Frontal cortex (tissue), 4 donors: ENCODE results near the gene ZNF350. TPM values are rescaled to one million over a fixed set of nuclear protein-coding genes. Genes with fewer than 3 reads are reported as not detected.
"Not testable (repeated sequence)": the region's sequence is repeated elsewhere in the genome, so short reads cannot be mapped to it uniquely, and the experiment has no call there.

ENCODE experiments used
- DNase-seq, 2 donors: peaks; one replicate each; pipeline ENCODE4 v3.0.0; 2012; ENCODE audit warnings: low spot score in 2 of 2
- FAIRE-seq: peaks from 2 replicates; lab custom pipeline; 2012; peaks lifted over from hg19 to GRCh38; lab: Jason Lieb, UNC
- total RNA-seq: library from RNA; depleted of rRNA; stranded (reverse); fragments of >200 nt; gene quantifications from one replicate; pipeline ENCODE4 v1.2.3, GENCODE V29; 2014
- donor health status: control.
- donor health status: control.
- donor health status: control.

ZNF350 gene
- total RNA-seq, 1 donor from 2014 or later = 20.8 TPM

DNA sequence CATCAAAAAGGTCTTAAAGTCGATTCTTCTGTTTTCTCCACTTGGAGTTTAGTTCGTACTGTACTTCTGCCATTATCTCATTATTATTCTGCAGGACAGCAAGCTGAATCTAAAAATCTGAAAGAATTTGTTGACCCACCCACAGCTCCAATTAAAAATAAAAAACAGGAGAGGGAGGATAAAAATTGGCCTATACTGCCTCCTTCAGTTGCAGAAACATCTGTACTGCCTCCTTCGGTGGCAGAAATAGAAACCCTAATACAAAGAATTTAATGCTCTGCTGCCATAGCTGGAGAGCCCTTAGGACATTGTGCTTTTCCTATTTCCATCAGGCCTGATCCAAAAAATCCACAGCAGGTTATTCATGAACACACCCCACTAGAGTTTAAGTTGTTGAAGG lies 9.8 kb downstream of the ZNF350 start:
- no peak for FAIRE-seq

DNA sequence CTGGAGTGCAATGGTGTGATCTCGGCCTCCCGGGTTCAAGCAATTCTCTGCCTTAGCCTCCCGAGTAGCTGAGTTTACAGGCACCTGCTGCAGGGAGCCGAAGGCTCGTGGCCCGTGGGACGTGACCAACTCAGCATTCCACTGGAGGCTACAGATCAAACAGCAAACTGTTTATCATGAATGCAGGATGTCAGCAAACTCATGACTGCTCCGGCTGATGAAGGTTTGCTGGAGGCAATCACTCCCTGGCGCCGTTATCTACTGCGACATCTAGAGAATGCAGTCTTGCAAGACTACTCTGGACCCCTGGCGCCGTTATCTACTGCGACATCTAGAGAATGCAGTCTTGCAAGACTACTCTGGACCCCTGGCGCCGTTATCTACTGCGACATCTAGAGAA lies 10.9 kb downstream of the ZNF350 start:
- DNase-seq, FAIRE-seq: not testable (repeated sequence)

More for the DNA sequence above, 9.8 kb downstream of the ZNF350 start:
- DNase-seq = no peak

DNA sequence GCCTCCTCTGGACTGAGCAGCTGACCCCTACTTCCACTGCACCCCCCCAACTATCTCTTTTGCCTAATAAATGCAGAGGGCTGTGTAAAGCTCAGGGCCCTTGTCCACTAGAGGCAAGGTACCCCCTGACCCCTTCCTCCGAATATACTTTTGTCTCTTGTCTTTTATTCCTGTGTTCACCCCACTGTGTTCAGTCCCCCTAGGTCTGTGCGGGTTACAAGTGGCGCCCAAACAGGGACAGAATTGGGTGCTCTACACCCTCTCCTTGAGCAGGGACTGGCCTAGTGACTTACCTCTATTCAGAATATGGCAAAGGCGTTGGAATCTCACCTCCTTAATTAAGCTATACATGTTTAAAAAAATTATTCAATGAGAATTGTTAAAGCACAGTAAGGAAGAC lies 15.0 kb downstream of the ZNF350 start:
- DNase-seq = no peak
- no peak for FAIRE-seq

DNA sequence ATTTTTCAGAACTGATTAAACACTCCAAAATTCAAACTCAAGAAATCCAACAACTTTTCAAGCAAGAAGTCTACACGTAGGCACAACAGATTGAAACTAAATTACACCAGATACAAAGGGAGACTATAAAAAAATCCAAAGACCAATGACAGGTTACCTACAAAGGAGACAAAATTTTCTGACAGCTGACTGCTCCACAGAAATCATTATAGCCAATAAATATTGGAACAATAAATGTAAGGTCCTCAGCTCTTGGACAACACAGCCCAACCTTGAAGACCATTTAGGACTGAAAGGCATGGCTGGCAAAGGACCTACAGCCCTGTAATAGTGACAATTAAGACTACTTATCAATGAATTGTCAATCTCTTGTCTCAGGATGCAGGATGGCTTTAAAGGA lies 15.9 kb downstream of the ZNF350 start:
- FAIRE-seq = no peak
- no peak for DNase-seq

DNA sequence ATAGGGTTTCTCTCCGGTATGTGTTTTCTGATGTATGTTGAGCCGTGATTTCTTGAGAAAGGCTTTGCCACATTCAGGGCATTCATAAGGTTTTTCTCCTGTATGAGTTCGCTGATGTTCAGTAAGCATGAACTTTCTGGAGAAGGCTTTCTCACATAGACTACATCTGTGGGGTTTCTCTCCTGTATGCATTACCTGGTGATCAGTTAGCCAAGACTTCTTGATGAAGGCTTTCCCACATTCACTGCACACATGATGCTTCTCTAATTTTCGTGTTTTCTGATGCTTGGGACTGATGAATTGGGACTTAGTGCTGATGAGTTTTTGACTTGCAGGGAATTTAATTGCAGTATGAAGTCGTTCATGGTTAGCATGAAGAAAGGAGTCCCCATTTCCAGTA lies 21.1 kb downstream of the ZNF350 start:
- DNase-seq (no peak), FAIRE-seq (no peak)

DNA sequence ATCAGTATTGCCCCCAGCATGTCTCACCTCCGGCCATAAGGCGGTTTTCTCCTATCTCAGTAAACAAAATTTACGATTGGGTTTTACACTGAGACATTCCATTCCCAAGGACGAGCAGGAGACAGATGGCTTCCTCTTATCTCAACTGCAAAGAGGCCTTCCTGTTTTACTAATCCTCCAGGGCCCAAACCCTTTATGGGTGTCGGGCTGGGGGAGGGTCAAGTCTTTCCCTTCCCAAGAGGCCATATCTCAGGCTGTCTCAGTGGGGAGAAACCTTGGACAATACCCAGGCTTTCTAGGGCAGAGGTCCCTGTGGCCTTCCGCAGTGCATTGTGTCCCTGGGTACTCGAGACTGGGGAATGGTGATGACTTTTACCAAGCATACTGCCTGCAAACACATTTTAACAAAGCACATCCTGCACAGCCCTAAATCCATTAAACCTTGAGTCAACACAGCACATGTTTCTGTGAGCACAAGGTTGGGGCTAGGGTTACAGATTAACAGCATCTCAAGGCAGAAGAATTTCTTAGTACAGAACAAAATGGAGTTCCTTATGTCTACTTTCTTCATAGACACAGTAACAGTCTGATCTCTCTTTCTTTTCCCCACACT lies 25.9 kb downstream of the ZNF350 start:
- not testable (repeated sequence) for FAIRE-seq, DNase-seq

DNA sequence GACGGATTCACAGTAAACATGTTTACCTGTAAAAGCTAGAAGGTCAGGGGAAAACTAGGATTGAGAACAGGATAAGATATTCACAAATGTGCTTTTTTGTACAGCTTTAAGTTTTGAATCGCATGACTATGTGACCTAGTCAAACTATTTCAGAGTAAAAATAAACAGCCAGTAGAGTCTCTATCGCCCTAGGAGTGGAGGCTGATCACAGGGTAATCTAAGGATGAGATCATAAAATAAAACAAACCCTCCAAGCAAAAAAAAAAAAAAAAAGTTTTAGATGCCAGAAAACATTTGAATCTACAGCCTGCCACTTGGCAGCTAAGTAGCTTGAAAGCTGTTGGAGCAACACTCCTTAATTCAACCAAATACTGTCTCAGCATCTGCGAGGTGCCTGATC lies 26.8 kb downstream of the ZNF350 start:
- no peak for FAIRE-seq
- DNase-seq = no peak

DNA sequence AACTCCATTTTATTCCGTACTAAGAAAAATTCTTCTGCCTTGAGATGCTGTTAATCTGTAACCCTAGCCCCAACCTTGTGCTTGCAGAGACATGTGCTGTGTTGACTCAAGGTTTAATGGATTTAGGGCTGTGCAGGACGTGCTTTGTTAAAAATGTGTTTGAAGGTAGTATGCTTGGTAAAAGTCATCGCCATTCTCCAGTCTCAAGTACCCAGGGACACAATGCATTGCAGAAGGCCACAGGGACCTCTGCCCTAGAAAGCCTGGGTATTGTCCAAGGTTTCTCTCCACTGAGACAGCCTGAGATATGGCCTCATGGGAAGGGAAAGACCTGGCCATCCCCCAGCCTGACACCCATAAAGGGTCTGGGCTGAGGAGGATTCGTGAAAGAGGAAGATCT lies 28.8 kb downstream of the ZNF350 start:
- FAIRE-seq, DNase-seq: not testable (repeated sequence)

DNA sequence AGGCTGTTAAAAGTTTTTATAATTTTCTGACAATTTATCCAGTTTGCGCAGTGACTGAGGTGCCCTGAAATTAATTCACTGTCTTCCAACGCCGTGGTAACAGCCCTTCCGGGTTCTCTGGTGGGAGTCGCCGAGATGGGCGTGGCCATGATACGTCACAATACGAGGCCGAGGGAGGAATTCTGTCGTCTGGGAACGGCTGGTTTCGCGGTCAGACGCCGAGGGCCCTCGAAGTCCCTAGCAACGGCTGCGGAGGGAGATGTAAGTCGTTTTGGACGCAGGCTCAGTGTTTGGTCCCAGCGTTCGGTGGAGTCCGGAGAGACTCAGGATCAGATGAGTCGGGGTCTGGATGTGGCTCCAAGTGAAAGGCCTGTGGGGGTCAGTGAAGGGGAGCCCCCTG lies 37.7 kb downstream of the ZNF350 start:
- DNase-seq (peak; percentile 31 to 38), FAIRE-seq (no peak)

DNA sequence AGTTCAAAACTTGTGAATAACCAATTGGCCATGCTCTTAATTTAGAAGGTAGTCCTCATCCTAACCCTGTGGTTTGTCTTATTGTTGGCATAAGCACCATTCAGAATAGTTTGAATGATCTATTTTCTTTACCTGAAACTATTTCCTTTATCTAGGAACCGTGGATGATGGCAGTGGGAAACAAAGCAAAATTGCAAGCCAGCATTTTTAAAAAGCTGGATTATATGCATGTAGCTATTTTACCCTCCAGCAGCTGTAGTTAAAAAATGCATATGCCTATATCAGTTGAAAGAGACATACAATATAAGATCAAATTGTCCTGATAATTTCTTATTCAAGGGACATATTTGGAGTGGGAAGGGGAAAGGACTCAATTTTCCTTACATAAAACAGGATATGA lies 40.0 kb downstream of the ZNF350 start:
- FAIRE-seq (no peak), DNase-seq (no peak)

DNA sequence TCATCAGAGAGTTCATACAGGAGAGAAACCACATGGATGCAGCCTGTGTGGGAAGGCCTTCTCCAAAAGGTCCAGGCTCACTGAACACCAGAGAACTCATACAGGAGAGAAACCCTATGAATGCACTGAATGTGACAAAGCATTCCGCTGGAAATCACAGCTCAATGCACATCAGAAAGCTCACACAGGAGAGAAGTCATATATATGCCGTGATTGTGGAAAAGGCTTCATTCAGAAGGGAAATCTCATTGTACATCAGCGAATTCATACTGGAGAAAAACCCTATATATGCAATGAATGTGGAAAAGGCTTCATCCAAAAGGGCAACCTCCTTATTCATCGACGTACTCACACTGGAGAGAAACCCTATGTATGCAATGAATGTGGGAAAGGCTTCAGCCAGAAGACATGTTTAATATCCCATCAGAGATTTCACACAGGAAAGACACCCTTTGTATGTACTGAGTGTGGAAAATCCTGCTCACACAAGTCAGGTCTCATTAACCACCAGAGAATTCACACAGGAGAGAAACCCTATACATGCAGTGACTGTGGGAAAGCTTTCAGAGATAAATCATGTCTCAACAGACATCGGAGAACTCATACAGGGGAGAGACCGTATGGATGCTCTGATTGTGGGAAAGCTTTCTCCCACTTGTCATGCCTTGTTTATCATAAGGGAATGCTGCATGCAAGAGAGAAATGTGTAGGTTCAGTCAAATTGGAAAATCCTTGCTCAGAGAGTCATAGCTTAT lies 41.7 kb downstream of the ZNF350 start:
- FAIRE-seq = no peak

DNA sequence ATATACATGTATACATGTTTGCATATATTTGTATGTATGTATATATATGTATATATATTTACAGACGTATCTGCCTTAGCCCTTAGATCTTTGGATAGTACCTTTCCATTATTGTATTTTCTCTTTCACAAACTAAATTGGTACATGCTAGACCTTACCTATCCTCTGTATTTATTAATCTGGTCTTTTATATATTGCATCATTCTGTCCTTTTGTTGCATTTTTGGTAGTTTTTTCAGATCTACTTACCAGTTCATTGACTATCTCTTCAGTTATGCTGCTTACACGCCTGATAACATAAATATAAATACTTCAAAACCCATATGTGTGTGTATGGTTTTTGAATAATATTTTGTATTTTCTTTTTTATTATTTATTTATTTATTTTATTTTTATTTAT lies 47.7 kb downstream of the ZNF350 start:
- no peak for FAIRE-seq
- no peak for DNase-seq

More for the DNA sequence above, 41.7 kb downstream of the ZNF350 start:
- DNase-seq = no peak

DNA sequence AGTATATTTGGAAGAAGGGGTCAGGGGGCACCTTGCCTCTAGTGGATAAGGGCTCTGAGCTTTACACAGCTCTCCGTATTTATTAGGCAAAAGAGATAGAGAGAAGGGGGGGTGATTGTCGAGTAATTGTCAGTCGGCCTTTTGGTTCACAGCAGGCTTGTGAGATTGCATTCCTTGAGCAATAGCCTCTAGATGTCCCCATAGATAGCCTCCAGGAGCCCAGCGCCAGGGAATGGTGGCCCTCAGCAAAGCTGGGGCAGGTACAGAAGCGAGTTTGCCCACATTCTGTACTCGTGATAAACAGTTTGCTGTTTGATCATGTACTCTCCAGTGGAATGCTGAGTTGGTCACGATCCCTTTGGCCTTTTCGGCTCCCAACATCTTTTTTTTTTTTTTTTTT lies 54.7 kb downstream of the ZNF350 start:
- no peak for DNase-seq
- FAIRE-seq = no peak

DNA sequence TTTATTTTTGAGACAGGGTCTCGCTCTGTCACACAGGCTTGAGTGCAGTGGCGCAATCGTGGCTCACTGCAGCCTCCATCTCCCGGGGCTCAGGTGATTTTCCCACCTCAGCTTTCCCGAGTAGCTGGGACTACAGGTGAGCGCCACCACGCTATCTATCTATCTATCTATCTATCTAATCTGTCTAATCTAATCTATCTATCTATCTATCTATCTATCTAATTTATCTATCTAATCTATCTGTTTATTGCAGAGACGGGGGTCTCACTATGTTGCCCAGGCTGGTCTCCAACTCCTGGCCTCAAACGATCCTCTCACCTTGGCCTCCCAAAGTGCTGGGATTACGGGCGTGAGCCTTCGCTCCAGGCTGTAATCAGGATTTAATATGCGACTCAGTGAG lies 58.8 kb downstream of the ZNF350 start:
- no peak for DNase-seq
- FAIRE-seq = no peak

DNA sequence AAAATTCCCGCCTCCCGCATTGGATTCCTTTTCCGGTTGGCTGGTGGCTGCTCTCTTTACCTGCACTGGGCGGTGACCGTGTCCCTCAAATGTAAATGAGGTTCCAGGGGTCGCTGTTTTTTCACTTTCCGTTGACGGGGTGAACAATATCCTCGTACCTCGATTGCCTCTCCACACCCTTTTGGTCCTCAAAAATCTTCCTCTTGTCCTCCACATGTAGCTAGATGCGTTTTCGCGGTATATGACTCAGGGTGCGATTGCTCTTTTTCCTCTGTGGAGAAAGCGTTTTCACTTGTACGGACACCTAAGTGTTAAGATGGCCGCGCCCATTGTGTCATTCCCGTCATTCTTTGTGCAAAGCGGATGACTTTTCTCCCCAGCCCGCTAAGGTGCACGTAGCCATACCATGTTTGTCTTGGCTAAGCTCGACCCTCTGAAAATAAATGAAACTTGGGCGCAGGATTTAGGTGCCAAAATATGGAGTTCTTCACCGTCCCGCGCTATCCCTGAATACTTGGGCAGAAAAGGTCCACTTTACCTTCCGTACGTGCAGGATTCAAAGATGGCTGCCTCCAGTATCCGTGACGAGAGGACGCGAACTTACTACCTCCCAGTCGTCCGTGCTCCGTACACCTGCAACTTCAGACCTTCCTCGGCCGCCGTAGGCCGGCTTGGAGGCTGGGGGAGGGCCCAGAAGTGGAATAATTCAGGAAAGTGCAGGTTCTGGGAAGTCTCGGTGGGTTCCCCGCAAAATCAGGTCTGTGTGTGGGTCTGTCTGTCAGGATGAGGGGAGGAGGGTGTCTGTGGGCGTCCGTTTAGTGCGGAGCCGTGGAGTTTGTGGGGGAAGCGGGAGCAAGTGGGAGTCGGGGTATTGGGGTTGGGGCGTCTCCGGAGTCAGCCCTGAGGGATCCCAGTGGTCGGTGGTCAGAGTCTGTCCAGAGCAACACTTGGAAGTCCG lies 59.6 kb downstream of the ZNF350 start, which contains the start of gene ZNF613:
Gene ZNF613, plus strand, starts transcription at position 689 of the 958 bp plus-strand sequence. CDS start 8,749 bp downstream, outside the sequence.
- DNase-seq (peak; percentile 60 to 80), FAIRE-seq (no peak)

DNA sequence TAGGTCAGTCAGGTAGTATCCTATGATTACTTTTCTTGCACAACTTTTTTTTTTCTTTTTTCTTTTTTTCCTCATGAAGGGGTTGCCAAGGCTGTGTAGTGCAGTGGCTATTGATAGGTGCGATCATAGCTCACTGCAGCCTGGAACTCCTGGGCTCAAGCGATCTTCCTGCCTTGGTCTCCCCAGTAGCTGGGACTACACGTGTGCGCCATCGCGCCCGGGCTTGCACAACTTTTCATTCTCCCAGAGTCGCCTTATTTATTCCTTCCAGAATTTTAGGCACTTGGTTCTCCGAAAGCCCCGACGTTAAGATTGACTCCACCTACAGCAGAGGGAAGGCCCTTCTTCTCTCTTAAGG lies 60.2 kb downstream of the ZNF350 start:
- FAIRE-seq (no peak), DNase-seq (no peak)

DNA sequence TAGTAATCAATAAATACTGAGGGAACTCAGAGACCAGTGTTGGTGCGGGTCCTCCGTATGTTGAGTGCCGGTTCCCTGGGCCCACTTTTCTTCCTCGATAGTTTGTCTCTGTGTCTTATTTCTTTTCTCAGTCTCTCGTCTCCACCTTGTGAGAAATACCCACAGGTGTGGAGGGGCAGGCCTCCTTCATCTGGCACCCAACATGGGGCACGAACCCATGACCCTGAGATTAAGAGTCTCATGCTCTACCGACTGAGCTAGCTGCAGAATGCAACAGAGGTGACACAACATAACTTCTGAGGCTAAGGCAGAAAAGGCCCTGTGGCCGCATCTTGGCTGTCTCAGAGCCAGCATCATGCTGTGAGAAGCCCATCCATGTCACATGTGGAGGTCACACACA lies 64.7 kb downstream of the ZNF350 start:
- DNase-seq = no peak
- FAIRE-seq = no peak

DNA sequence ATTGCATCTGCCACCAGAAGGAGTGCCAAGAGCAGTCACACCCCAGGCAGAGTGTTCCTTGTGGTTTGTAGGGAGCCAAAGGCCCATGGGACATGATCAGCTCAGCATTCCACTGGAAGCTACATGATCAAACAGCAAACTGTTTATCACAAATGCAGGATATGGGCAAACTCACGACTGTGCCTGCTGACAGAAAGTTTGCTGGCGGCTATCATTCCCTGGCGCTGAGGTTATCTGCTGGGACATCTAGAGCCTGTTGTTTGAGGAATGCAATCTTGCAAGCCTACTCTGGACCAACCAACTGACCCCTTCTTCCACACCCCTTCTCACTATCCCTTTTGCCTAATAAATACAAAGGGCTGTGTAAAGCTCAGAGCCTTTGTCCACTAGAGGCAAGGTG lies 67.0 kb downstream of the ZNF350 start:
- DNase-seq (no peak), FAIRE-seq (no peak)

DNA sequence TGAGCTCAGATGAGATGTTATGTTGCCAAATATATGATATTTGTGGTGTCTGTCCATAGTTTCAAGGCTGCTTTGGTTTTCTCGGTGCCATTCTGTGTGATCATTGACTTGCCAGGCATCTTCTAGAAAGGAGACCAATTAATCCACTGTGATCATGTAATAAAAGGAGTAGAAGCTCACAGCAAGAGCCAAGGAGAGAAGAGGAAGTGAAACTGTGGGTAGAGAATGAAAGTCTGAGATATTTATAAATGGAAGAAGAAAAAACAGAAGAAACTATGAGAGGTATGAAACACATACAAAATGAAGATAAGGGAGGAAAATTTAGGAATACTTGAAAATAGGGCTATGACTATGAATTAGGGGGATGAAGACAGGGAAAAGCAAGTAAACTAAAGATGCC lies 70.5 kb downstream of the ZNF350 start:
- FAIRE-seq = no peak
- no peak for DNase-seq

DNA sequence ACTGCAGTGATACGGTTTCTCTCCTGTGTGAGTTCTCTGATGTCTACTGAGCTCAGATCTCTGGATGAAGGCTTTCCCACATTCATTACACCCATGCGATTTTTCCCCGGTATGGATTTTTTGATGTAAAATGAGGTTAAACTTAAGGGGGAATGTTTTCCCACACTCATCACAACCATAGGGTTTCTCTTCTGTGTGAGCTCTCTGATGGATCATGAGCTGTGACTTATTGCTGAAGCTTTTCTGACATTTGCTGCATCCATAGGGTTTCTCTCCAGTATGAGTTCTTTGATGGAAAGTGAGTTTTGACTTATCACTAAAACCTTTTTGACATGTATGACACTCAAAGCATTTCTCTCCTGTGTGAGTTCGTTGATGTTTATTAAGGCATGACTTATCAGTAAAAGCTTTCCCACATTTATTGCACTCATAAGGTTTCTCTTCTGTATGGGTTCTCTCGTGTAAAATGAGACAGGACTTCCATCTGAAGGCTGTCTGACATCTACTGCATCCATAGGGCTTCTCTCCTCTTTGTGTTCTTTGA lies 71.2 kb downstream of the ZNF350 start:
- FAIRE-seq = no peak

More for the DNA sequence above, 71.2 kb downstream of the ZNF350 start:
- DNase-seq = no peak
